HEK293 (cell line): ENCODE data around the gene FOSL1.

Experiments used
- FEZF1 ChIP-seq: fragments of 450-650 bp; formaldehyde crosslinking; IDR thresholded peaks from 2 replicates; pipeline ENCODE4 v1.5.1; 2016; ENCODE audit warnings: missing biosample characterization, missing genetic modification characterization
- GLIS2 ChIP-seq: fragments of 450-650 bp; formaldehyde crosslinking; IDR thresholded peaks from 2 replicates; pipeline ENCODE4 v1.5.1; 2016; ENCODE audit warnings: missing biosample characterization, missing genetic modification characterization
- KLF9 ChIP-seq: fragments of 450-650 bp; formaldehyde crosslinking; IDR thresholded peaks from 2 replicates; pipeline ENCODE4 v1.5.1; 2016; ENCODE audit warnings: missing biosample characterization, missing genetic modification characterization, low read depth
- SP3 ChIP-seq: fragments of 450-650 bp; formaldehyde crosslinking; IDR thresholded peaks from 2 replicates; pipeline ENCODE4 v1.5.1; 2016; ENCODE audit warnings: missing biosample characterization, missing genetic modification characterization
- WT1 ChIP-seq: fragments of 450-650 bp; formaldehyde crosslinking; IDR thresholded peaks from 2 replicates; pipeline ENCODE4 v1.5.1; 2016; ENCODE audit warnings: missing biosample characterization, missing genetic modification characterization
- YY1 ChIP-seq: fragments of 450-650 bp; formaldehyde crosslinking; IDR thresholded peaks from 2 replicates; pipeline ENCODE4 v1.5.1; 2018; ENCODE audit warnings: missing biosample characterization, missing genetic modification characterization
- ZIC2 ChIP-seq: fragments of 450-650 bp; formaldehyde crosslinking; IDR thresholded peaks from 2 replicates; pipeline ENCODE4 v1.5.1; 2016; ENCODE audit warnings: missing biosample characterization, missing genetic modification characterization
- ZNF132 ChIP-seq: fragments of 450-650 bp; formaldehyde crosslinking; IDR thresholded peaks from 2 replicates; pipeline ENCODE4 v1.5.1; 2017; ENCODE audit warnings: missing biosample characterization, missing genetic modification characterization, borderline replicate concordance
- ZNF133 ChIP-seq: fragments of 450-650 bp; formaldehyde crosslinking; IDR thresholded peaks from 2 replicates; pipeline ENCODE4 v1.5.1; 2016; ENCODE audit warnings: missing biosample characterization, missing genetic modification characterization
- ZNF140 ChIP-seq: fragments of 450-650 bp; formaldehyde crosslinking; IDR thresholded peaks from 2 replicates; pipeline ENCODE4 v1.5.1; 2016; ENCODE audit warnings: missing biosample characterization, missing genetic modification characterization
- ZNF146 ChIP-seq: fragments of 450-650 bp; formaldehyde crosslinking; IDR thresholded peaks from 2 replicates; pipeline ENCODE4 v1.5.1; 2016; ENCODE audit warnings: missing biosample characterization, missing genetic modification characterization
- ZNF221 ChIP-seq: fragments of 450-650 bp; formaldehyde crosslinking; IDR thresholded peaks from 2 replicates; pipeline ENCODE4 v1.5.1; 2017; ENCODE audit warnings: missing biosample characterization, missing genetic modification characterization, borderline replicate concordance
- ZNF248 ChIP-seq: fragments of 450-650 bp; formaldehyde crosslinking; IDR thresholded peaks from 2 replicates; pipeline ENCODE4 v1.5.1; 2017; ENCODE audit warnings: missing biosample characterization, missing genetic modification characterization
- ZNF324 ChIP-seq: fragments of 450-650 bp; formaldehyde crosslinking; IDR thresholded peaks from 2 replicates; pipeline ENCODE4 v1.5.1; 2016; ENCODE audit warnings: missing biosample characterization, missing genetic modification characterization
- ZNF335 ChIP-seq: fragments of 450-650 bp; formaldehyde crosslinking; conservative IDR thresholded peaks from 2 replicates; pipeline ENCODE4 v1.5.1; 2016; ENCODE audit warnings: missing biosample characterization, missing genetic modification characterization
- ZNF341 ChIP-seq: fragments of 450-650 bp; formaldehyde crosslinking; IDR thresholded peaks from 2 replicates; pipeline ENCODE4; 2016; ENCODE audit warnings: low read depth, missing biosample characterization, missing genetic modification characterization
- ZNF366 ChIP-seq: fragments of 450-650 bp; formaldehyde crosslinking; conservative IDR thresholded peaks from 2 replicates; pipeline ENCODE4 v1.5.1; 2016; ENCODE audit warnings: missing biosample characterization, missing genetic modification characterization
- ZNF391 ChIP-seq: fragments of 450-650 bp; formaldehyde crosslinking; IDR thresholded peaks from 2 replicates; pipeline ENCODE4 v1.5.1; 2016; ENCODE audit warnings: low read depth, missing biosample characterization, missing genetic modification characterization, borderline replicate concordance
- ZNF416 ChIP-seq: fragments of 450-650 bp; formaldehyde crosslinking; IDR thresholded peaks from 2 replicates; pipeline ENCODE4 v1.5.1; 2016; ENCODE audit warnings: missing biosample characterization, missing genetic modification characterization
- ZNF548 ChIP-seq: fragments of 450-650 bp; formaldehyde crosslinking; IDR thresholded peaks from 2 replicates; pipeline ENCODE4 v1.5.1; 2016; ENCODE audit warnings: missing biosample characterization, missing genetic modification characterization
- ZNF623 ChIP-seq: fragments of 450-650 bp; formaldehyde crosslinking; IDR thresholded peaks from 2 replicates; pipeline ENCODE4 v1.5.1; 2016; ENCODE audit warnings: missing biosample characterization, missing genetic modification characterization
- ZNF624 ChIP-seq: fragments of 450-650 bp; formaldehyde crosslinking; IDR thresholded peaks from 2 replicates; pipeline ENCODE4 v1.5.1; 2017; ENCODE audit warnings: missing biosample characterization, missing genetic modification characterization
- ZNF629 ChIP-seq: fragments of 450-650 bp; formaldehyde crosslinking; IDR thresholded peaks from 2 replicates; pipeline ENCODE4 v1.5.1; 2017; ENCODE audit warnings: missing biosample characterization, missing genetic modification characterization
- ZNF670 ChIP-seq: fragments of 450-650 bp; formaldehyde crosslinking; IDR thresholded peaks from 2 replicates; pipeline ENCODE4 v1.5.1; 2016; ENCODE audit warnings: missing biosample characterization, missing genetic modification characterization, low read depth
- ZNF76 ChIP-seq: fragments of 450-650 bp; formaldehyde crosslinking; IDR thresholded peaks from 2 replicates; pipeline ENCODE4; 2016; ENCODE audit warnings: low read depth, missing biosample characterization, missing genetic modification characterization, borderline replicate concordance
- ZNF785 ChIP-seq: fragments of 450-650 bp; formaldehyde crosslinking; IDR thresholded peaks from 2 replicates; pipeline ENCODE4 v1.5.1; 2016; ENCODE audit warnings: missing biosample characterization, missing genetic modification characterization
- TF ChIP-seq, protein P1 (sequence below): fragments of 450-650 bp; formaldehyde crosslinking; IDR thresholded peaks from 2 replicates; pipeline ENCODE4 v1.5.1; 2017; ENCODE audit warnings: missing biosample characterization, missing genetic modification characterization
- TF ChIP-seq, protein P2 (sequence below): fragments of 450-650 bp; formaldehyde crosslinking; IDR thresholded peaks from 2 replicates; pipeline ENCODE4 v1.5.0; 2017; ENCODE audit warnings: missing biosample characterization, missing genetic modification characterization, borderline replicate concordance
- TF ChIP-seq, protein P3 (sequence below): fragments of 450-650 bp; formaldehyde crosslinking; IDR thresholded peaks from 2 replicates; pipeline ENCODE4 v1.5.1; 2016; ENCODE audit warnings: missing biosample characterization, missing genetic modification characterization
- TF ChIP-seq, protein P4 (sequence below): fragments of 450-650 bp; formaldehyde crosslinking; IDR thresholded peaks from 2 replicates; pipeline ENCODE4 v1.5.1; 2016; ENCODE audit warnings: missing biosample characterization, missing genetic modification characterization
- TF ChIP-seq, protein P5 (sequence below): fragments of 450-650 bp; formaldehyde crosslinking; IDR thresholded peaks from 2 replicates; pipeline ENCODE4 v1.5.1; 2017; ENCODE audit warnings: missing biosample characterization, missing genetic modification characterization

FOSL1 gene

DNA sequence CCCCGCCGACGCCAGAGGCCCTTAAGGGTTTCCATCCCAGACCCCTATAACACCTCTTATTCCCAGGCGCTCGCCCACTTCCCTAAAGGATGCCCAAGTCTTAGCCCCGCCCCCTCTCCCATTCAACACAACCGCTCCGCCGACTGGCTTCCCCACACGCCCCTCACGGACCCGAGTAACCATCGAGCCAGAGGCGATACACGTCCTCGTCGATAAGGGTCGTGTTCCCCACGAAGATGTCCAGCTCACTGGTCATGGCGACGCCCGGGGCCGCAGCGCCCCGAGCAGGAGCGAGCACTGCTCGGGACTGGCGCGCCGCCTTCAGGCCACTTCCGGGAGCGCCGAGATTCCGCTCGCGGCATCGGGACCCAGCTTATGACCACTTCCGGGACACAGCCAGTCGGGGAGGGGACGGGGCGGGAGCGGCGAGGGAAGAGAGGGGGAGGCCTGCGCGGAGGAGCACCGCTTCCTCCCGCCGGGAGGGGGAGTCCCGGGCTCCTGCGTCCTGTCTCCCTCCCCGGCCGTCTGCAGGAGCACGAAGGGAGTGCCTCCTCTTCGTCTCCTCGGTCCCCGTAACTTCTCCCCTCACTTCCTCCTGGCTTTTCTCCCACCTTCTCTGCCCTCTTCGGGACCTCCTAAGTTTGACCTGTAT is 11.9 kb downstream of the FOSL1 start, which contains the start of gene FIBP (continued):
- TF ChIP-seq, protein P1, sequence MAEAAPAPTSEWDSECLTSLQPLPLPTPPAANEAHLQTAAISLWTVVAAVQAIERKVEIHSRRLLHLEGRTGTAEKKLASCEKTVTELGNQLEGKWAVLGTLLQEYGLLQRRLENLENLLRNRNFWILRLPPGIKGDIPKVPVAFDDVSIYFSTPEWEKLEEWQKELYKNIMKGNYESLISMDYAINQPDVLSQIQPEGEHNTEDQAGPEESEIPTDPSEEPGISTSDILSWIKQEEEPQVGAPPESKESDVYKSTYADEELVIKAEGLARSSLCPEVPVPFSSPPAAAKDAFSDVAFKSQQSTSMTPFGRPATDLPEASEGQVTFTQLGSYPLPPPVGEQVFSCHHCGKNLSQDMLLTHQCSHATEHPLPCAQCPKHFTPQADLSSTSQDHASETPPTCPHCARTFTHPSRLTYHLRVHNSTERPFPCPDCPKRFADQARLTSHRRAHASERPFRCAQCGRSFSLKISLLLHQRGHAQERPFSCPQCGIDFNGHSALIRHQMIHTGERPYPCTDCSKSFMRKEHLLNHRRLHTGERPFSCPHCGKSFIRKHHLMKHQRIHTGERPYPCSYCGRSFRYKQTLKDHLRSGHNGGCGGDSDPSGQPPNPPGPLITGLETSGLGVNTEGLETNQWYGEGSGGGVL (tag by site-specific recombination): peak; percentile 100
- peak; percentile 62; the same call in 1 of the 2 replicates for TF ChIP-seq YY1
- peak; percentile 97 for TF ChIP-seq ZNF335 (tag by site-specific recombination)
- no peak for TF ChIP-seq ZNF248 (tag by site-specific recombination)
- TF ChIP-seq FEZF1 (tag by site-specific recombination): no peak
- no peak for TF ChIP-seq ZNF548 (tag by site-specific recombination)
- TF ChIP-seq ZNF140: no peak
- TF ChIP-seq ZNF416 (tag by site-specific recombination): no peak
- no peak for TF ChIP-seq ZNF623 (tag by site-specific recombination)
- TF ChIP-seq GLIS2 (tag by site-specific recombination): peak; percentile 43; the same call in 1 of the 2 replicates
- TF ChIP-seq ZNF324 (tag by site-specific recombination): no peak
- TF ChIP-seq ZNF221: no peak
- no peak for TF ChIP-seq ZNF132 (tag by site-specific recombination)
- TF ChIP-seq, protein P2, sequence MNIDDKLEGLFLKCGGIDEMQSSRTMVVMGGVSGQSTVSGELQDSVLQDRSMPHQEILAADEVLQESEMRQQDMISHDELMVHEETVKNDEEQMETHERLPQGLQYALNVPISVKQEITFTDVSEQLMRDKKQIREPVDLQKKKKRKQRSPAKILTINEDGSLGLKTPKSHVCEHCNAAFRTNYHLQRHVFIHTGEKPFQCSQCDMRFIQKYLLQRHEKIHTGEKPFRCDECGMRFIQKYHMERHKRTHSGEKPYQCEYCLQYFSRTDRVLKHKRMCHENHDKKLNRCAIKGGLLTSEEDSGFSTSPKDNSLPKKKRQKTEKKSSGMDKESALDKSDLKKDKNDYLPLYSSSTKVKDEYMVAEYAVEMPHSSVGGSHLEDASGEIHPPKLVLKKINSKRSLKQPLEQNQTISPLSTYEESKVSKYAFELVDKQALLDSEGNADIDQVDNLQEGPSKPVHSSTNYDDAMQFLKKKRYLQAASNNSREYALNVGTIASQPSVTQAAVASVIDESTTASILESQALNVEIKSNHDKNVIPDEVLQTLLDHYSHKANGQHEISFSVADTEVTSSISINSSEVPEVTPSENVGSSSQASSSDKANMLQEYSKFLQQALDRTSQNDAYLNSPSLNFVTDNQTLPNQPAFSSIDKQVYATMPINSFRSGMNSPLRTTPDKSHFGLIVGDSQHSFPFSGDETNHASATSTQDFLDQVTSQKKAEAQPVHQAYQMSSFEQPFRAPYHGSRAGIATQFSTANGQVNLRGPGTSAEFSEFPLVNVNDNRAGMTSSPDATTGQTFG (tag by site-specific recombination): no peak
- no peak for TF ChIP-seq ZIC2 (tag by site-specific recombination)
- peak; percentile 77 for TF ChIP-seq ZNF341 (tag by site-specific recombination)
- no peak for TF ChIP-seq ZNF670
- no peak for TF ChIP-seq ZNF133 (tag by site-specific recombination)
- TF ChIP-seq ZNF146 (tag by site-specific recombination): no peak
- TF ChIP-seq ZNF624 (tag by site-specific recombination): no peak
- TF ChIP-seq SP3: peak; percentile 74
- TF ChIP-seq WT1 (tag by site-specific recombination): peak; percentile 51
- TF ChIP-seq, protein P3, sequence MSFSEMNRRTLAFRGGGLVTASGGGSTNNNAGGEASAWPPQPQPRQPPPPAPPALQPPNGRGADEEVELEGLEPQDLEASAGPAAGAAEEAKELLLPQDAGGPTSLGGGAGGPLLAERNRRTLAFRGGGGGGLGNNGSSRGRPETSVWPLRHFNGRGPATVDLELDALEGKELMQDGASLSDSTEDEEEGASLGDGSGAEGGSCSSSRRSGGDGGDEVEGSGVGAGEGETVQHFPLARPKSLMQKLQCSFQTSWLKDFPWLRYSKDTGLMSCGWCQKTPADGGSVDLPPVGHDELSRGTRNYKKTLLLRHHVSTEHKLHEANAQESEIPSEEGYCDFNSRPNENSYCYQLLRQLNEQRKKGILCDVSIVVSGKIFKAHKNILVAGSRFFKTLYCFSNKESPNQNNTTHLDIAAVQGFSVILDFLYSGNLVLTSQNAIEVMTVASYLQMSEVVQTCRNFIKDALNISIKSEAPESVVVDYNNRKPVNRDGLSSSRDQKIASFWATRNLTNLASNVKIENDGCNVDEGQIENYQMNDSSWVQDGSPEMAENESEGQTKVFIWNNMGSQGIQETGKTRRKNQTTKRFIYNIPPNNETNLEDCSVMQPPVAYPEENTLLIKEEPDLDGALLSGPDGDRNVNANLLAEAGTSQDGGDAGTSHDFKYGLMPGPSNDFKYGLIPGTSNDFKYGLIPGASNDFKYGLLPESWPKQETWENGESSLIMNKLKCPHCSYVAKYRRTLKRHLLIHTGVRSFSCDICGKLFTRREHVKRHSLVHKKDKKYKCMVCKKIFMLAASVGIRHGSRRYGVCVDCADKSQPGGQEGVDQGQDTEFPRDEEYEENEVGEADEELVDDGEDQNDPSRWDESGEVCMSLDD (tag by site-specific recombination): peak; percentile 14
- no peak for TF ChIP-seq ZNF785
- peak; percentile 88 for TF ChIP-seq KLF9
- TF ChIP-seq, protein P4, sequence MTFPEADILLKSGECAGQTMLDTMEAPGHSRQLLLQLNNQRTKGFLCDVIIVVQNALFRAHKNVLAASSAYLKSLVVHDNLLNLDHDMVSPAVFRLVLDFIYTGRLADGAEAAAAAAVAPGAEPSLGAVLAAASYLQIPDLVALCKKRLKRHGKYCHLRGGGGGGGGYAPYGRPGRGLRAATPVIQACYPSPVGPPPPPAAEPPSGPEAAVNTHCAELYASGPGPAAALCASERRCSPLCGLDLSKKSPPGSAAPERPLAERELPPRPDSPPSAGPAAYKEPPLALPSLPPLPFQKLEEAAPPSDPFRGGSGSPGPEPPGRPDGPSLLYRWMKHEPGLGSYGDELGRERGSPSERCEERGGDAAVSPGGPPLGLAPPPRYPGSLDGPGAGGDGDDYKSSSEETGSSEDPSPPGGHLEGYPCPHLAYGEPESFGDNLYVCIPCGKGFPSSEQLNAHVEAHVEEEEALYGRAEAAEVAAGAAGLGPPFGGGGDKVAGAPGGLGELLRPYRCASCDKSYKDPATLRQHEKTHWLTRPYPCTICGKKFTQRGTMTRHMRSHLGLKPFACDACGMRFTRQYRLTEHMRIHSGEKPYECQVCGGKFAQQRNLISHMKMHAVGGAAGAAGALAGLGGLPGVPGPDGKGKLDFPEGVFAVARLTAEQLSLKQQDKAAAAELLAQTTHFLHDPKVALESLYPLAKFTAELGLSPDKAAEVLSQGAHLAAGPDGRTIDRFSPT (tag by site-specific recombination): peak; percentile 47; the same call in 1 of the 2 replicates
- TF ChIP-seq ZNF629 (tag by site-specific recombination): peak; percentile 95
- TF ChIP-seq ZNF366 (tag by site-specific recombination): peak; percentile 55; the same call in 1 of the 2 replicates
- peak; percentile 45; the same call in 1 of the 2 replicates for TF ChIP-seq ZNF76 (tag by site-specific recombination)
- TF ChIP-seq, protein P5, sequence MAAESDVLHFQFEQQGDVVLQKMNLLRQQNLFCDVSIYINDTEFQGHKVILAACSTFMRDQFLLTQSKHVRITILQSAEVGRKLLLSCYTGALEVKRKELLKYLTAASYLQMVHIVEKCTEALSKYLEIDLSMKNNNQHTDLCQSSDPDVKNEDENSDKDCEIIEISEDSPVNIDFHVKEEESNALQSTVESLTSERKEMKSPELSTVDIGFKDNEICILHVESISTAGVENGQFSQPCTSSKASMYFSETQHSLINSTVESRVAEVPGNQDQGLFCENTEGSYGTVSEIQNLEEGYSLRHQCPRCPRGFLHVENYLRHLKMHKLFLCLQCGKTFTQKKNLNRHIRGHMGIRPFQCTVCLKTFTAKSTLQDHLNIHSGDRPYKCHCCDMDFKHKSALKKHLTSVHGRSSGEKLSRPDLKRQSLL (tag by site-specific recombination): no peak
- TF ChIP-seq ZNF391 (tag by site-specific recombination): no peak
